ENCODE measurements around the gene NTN1. TPM values are rescaled to one million over a fixed set of nuclear protein-coding genes. Genes with fewer than 3 reads are reported as not detected.

The NTN1 gene
- total RNA-seq = 0.07 and 0.13 TPM in 2 replicates

GRCh38 chr17:9021158-9021991, at the start of gene NTN1:
TSS of gene NTN1 (plus strand) at chr17:9021510. CDS start at chr17:9022374, 864 bp downstream.

Small RNA genes within 50 kb of the gene (small RNA-seq; reads per million reads assigned to genes)
- gene AC005695.3 = not detected

Other genes starting within 250 kb of the NTN1 start
- not detected in 2 replicates for gene MFSD6L, start 222.1 kb upstream of the NTN1 start, total RNA-seq
- gene PIK3R6, start 153.8 kb upstream of the NTN1 start, total RNA-seq = not detected in 2 replicates
- gene PIK3R5, start 55.8 kb upstream of the NTN1 start, total RNA-seq = not detected in 2 replicates